SU-DHL-6 (cell line): Measurements from ENCODE around the gene FIZ1.

Experiments used
- EZH2phosphoT487 ChIP-seq: fragments of 200-600 bp; sonication (generic), shearing (Covaris generic); conservative IDR thresholded peaks from 2 replicates; pipeline ENCODE4 v1.6.1; 2018; ENCODE audit warnings: mild to moderate bottlenecking, antibody characterized with exemption, low read length, moderate library complexity, mixed read lengths
- TF ChIP-seq, protein P1 (sequence below): fragments of 200-600 bp; sonication (generic); IDR thresholded peaks from one replicate; pipeline ENCODE4 v1.5.1; 2017; ENCODE audit warnings: antibody characterized with exemption, mild to moderate bottlenecking, low read length, moderate library complexity; ENCODE audit not compliant: insufficient read depth, poor library complexity, severe bottlenecking

DNA sequence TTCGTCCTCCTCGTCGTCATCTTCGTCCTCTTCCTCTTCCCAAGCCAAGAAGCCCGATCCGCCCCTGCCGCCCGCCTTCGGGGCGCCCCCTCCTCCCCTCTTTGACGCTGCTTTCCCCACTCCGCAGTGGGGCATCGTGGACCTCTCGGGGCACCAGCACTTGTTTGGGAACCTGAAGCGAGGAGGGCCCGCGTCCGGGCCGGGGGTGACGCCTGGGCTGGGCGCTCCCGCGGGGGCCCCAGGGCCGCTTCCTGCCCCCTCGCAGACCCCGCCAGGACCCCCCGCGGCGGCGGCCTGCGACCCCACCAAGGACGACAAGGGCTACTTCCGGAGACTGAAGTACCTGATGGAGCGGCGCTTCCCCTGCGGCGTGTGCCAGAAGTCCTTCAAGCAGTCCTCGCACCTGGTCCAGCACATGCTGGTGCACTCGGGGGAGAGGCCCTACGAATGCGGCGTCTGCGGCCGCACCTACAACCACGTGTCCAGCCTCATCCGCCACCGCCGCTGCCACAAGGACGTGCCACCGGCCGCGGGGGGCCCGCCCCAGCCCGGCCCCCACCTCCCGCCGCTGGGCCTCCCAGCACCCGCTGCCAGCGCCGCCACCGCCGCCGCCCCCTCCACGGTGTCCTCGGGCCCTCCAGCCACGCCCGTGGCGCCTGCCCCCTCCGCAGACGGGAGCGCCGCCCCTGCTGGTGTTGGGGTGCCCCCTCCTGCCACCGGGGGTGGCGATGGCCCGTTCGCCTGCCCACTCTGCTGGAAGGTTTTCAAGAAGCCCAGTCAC lies 14.8 kb upstream of the FIZ1 start:
- TF ChIP-seq, protein P1, sequence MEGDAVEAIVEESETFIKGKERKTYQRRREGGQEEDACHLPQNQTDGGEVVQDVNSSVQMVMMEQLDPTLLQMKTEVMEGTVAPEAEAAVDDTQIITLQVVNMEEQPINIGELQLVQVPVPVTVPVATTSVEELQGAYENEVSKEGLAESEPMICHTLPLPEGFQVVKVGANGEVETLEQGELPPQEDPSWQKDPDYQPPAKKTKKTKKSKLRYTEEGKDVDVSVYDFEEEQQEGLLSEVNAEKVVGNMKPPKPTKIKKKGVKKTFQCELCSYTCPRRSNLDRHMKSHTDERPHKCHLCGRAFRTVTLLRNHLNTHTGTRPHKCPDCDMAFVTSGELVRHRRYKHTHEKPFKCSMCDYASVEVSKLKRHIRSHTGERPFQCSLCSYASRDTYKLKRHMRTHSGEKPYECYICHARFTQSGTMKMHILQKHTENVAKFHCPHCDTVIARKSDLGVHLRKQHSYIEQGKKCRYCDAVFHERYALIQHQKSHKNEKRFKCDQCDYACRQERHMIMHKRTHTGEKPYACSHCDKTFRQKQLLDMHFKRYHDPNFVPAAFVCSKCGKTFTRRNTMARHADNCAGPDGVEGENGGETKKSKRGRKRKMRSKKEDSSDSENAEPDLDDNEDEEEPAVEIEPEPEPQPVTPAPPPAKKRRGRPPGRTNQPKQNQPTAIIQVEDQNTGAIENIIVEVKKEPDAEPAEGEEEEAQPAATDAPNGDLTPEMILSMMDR: no peak
- TF ChIP-seq EZH2phosphoT487: no peak
